Liver (tissue), 9 donors: ENCODE measurements around the gene E2F4. TPM values are rescaled to one million over a fixed set of nuclear protein-coding genes. Genes with fewer than 3 reads are reported as not detected.

ENCODE experiments used
- DNase-seq: peaks from one replicate; pipeline ENCODE4 v3.0.0-alpha.2; 2017; ENCODE audit warnings: low spot score
- H3K27ac ChIP-seq, 2 donors: one replicate each; pipeline ENCODE4 v1.7.0; 2013; ENCODE audit warnings: inconsistent platforms in 2 of 2, low read length in 2 of 2, control low read depth in 1 of 2, low read depth in 1 of 2, mild to moderate bottlenecking in 1 of 2
- H3K27me3 ChIP-seq, 4 donors: one replicate each; pipeline versions ENCODE4 v1.6.1 to v1.7.0; 2013; ENCODE audit warnings: low read length in 3 of 4, inconsistent platforms in 1 of 4, mild to moderate bottlenecking in 1 of 4, moderate library complexity in 1 of 4; ENCODE audit not compliant: control insufficient read depth in 4 of 4, insufficient read depth in 4 of 4
- H3K36me3 ChIP-seq, 4 donors: one replicate each; pipeline versions ENCODE4 v1.6.1 to v1.7.0; 2013; ENCODE audit warnings: low read length in 3 of 4, mild to moderate bottlenecking in 3 of 4, low read depth in 1 of 4, moderate library complexity in 1 of 4; ENCODE audit not compliant: control insufficient read depth in 4 of 4, insufficient read depth in 3 of 4
- H3K4me1 ChIP-seq, 4 donors: one replicate each; pipeline versions ENCODE4 v1.6.1 to v1.7.0; 2013; ENCODE audit warnings: low read length in 3 of 4, mild to moderate bottlenecking in 3 of 4, moderate library complexity in 1 of 4; ENCODE audit not compliant: control insufficient read depth in 4 of 4, insufficient read depth in 4 of 4
- H3K4me3 ChIP-seq, 3 donors: one replicate each; pipeline versions ENCODE4 v1.6.1 to v1.7.0; 2013; ENCODE audit warnings: low read length in 3 of 3, control low read depth in 1 of 3, low read depth in 1 of 3, mild to moderate bottlenecking in 1 of 3
- H3K9ac ChIP-seq, 2 donors: one replicate each; pipeline ENCODE4 v1.7.0; 2013; ENCODE audit warnings: low read length in 2 of 2, mild to moderate bottlenecking in 2 of 2, moderate library complexity in 2 of 2, control low read depth in 1 of 2, low read depth in 1 of 2
- H3K9me3 ChIP-seq, 4 donors: one replicate each; pipeline versions ENCODE4 v1.6.1 to v1.7.0; 2013; ENCODE audit warnings: low read length in 3 of 4; ENCODE audit not compliant: control insufficient read depth in 4 of 4
- EGR1 ChIP-seq, 2 donors: IDR thresholded peaks; 2 replicates each; pipeline ENCODE4 v1.6.1; 2016 to 2018; ENCODE audit warnings: antibody characterized with exemption in 2 of 2, low read depth in 2 of 2
- FOXA1 ChIP-seq: IDR thresholded peaks from 2 replicates; pipeline ENCODE4 v1.6.1; 2016; ENCODE audit warnings: antibody characterized with exemption
- FOXA2 ChIP-seq: IDR thresholded peaks from 2 replicates; pipeline ENCODE4 v1.6.1; 2016; ENCODE audit warnings: antibody characterized with exemption
- JUND ChIP-seq, 2 donors: IDR thresholded peaks; 2 replicates each; pipeline ENCODE4 v1.6.1; 2016; ENCODE audit warnings: antibody characterized with exemption in 2 of 2
- NR2F2 ChIP-seq: IDR thresholded peaks from 2 replicates; pipeline ENCODE4 v1.6.1; 2016; ENCODE audit warnings: antibody characterized with exemption
- RXRA ChIP-seq, 2 donors: IDR thresholded peaks; 2 replicates each; pipeline ENCODE4 v1.6.1; 2017 to 2018; ENCODE audit warnings: antibody characterized with exemption in 2 of 2, mild to moderate bottlenecking in 1 of 2
- TAF1 ChIP-seq: conservative IDR thresholded peaks from 2 replicates; pipeline ENCODE4 v1.6.1; 2016; ENCODE audit warnings: antibody characterized with exemption, mild to moderate bottlenecking
- YY1 ChIP-seq: IDR thresholded peaks from 2 replicates; pipeline ENCODE4 v1.6.1; 2016; ENCODE audit warnings: antibody characterized with exemption, mild to moderate bottlenecking
- WGBS: extraction: QIAGEN DNeasy Blood & Tissue Kit; methylation state at CpG from one replicate; pipeline ENCODE4 v1.1.7; 2013; 5-methylcytosine and 5-hydroxymethylcytosine counted together
- polyA plus RNA-seq, 2 donors: library from polyadenylated mRNA; stranded (reverse) in 1 of 2; unstranded in 1 of 2; fragments of 200-250 nt in 1 of 2; fragments of >200 nt in 1 of 2; fragmentation: Nextera tagmentation in 1 of 2; extraction: Ambion mirVana in 1 of 2; gene quantifications; one replicate each; pipeline versions ENCODE4 v1.2.1 to v1.2.3, GENCODE V29; 2013 to 2015
- total RNA-seq, 2 donors: library from RNA; depleted of rRNA; stranded (reverse); fragments of >200 nt; gene quantifications; one replicate each; pipeline ENCODE4 v1.2.3, GENCODE V29; 2014
- TF ChIP-seq, protein P1 (sequence below): IDR thresholded peaks from 2 replicates; pipeline ENCODE4 v1.6.1; 2016; ENCODE audit warnings: antibody characterized with exemption
- TF ChIP-seq, protein P2 (sequence below): fragments of 150-350 bp; IDR thresholded peaks from 2 replicates; pipeline ENCODE4 v1.5.1; 2017; ENCODE audit warnings: improper control_type of control experiment, low read depth, low read length; ENCODE audit not compliant: missing input control
- TF ChIP-seq, protein P3 (sequence below): IDR thresholded peaks from 2 replicates; pipeline ENCODE4 v1.6.1; 2016; ENCODE audit warnings: antibody characterized with exemption, mild to moderate bottlenecking
- TF ChIP-seq, protein P4 (sequence below): IDR thresholded peaks from 2 replicates; pipeline ENCODE4 v1.6.1; 2016; ENCODE audit warnings: antibody characterized with exemption
- donor health status: healthy.
- donor health status: healthy.
- donor health status: healthy.
- donor health status: healthy.
- donor health status: healthy.

E2F4 gene
- total and polyA plus RNA-seq, 4 donors, result 18.1 to 107 (median 30.0) TPM

DNA sequence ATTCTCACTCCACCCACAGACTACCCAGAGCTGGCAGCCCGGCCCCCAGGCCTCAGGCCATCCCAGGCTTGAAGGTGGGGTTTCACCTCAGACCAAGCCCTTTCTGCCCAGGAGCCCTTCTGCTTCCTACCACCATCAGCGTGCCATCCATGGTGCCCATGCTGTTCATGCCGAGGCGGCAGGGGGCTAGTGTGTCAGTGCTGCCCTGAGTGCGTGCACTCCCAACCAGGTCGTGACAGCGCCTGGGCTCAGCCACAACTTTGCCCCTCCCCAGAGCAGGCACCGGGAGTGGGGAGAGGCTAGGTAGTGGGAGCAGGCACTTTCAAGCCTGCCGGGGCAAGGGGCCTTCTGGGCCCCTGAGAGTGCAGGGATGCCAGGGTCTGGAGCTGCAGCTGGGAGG is 49.6 kb upstream of the E2F4 start:
- no peak for DNase-seq
- H3K4me3 ChIP-seq, result no peak overlapping the region
- H3K9me3 ChIP-seq, result no peaks in the 10 kb centered on the region
- H3K4me1 ChIP-seq, result no peaks in the 10 kb centered on the region
- peaks cover 39 to 96% (median 88%) of the 10 kb centered on the region in 4 donors for H3K36me3 ChIP-seq
- no peak overlapping the region for H3K27ac ChIP-seq
- WGBS, result 95% methylated on average over 9 of the region's 9 CpGs
- TF ChIP-seq, protein P1, sequence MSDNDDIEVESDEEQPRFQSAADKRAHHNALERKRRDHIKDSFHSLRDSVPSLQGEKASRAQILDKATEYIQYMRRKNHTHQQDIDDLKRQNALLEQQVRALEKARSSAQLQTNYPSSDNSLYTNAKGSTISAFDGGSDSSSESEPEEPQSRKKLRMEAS, result no peak
- TF ChIP-seq, protein P2, sequence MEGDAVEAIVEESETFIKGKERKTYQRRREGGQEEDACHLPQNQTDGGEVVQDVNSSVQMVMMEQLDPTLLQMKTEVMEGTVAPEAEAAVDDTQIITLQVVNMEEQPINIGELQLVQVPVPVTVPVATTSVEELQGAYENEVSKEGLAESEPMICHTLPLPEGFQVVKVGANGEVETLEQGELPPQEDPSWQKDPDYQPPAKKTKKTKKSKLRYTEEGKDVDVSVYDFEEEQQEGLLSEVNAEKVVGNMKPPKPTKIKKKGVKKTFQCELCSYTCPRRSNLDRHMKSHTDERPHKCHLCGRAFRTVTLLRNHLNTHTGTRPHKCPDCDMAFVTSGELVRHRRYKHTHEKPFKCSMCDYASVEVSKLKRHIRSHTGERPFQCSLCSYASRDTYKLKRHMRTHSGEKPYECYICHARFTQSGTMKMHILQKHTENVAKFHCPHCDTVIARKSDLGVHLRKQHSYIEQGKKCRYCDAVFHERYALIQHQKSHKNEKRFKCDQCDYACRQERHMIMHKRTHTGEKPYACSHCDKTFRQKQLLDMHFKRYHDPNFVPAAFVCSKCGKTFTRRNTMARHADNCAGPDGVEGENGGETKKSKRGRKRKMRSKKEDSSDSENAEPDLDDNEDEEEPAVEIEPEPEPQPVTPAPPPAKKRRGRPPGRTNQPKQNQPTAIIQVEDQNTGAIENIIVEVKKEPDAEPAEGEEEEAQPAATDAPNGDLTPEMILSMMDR, result no peak
- TF ChIP-seq FOXA1 (no peak), JUND (IDR thresholded peaks at IDR 0.05) (no peak), YY1 (no peak), RXRA (IDR thresholded peaks at IDR 0.05) (no peak), EGR1 (IDR thresholded peaks at IDR 0.05; ENCODE audit: low read depth in 2 of 2) (no peak), FOXA2 (no peak), NR2F2 (no peak), TAF1 (no peak)
- TF ChIP-seq, protein P3, sequence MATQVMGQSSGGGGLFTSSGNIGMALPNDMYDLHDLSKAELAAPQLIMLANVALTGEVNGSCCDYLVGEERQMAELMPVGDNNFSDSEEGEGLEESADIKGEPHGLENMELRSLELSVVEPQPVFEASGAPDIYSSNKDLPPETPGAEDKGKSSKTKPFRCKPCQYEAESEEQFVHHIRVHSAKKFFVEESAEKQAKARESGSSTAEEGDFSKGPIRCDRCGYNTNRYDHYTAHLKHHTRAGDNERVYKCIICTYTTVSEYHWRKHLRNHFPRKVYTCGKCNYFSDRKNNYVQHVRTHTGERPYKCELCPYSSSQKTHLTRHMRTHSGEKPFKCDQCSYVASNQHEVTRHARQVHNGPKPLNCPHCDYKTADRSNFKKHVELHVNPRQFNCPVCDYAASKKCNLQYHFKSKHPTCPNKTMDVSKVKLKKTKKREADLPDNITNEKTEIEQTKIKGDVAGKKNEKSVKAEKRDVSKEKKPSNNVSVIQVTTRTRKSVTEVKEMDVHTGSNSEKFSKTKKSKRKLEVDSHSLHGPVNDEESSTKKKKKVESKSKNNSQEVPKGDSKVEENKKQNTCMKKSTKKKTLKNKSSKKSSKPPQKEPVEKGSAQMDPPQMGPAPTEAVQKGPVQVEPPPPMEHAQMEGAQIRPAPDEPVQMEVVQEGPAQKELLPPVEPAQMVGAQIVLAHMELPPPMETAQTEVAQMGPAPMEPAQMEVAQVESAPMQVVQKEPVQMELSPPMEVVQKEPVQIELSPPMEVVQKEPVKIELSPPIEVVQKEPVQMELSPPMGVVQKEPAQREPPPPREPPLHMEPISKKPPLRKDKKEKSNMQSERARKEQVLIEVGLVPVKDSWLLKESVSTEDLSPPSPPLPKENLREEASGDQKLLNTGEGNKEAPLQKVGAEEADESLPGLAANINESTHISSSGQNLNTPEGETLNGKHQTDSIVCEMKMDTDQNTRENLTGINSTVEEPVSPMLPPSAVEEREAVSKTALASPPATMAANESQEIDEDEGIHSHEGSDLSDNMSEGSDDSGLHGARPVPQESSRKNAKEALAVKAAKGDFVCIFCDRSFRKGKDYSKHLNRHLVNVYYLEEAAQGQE, result no peak
- TF ChIP-seq, protein P4, sequence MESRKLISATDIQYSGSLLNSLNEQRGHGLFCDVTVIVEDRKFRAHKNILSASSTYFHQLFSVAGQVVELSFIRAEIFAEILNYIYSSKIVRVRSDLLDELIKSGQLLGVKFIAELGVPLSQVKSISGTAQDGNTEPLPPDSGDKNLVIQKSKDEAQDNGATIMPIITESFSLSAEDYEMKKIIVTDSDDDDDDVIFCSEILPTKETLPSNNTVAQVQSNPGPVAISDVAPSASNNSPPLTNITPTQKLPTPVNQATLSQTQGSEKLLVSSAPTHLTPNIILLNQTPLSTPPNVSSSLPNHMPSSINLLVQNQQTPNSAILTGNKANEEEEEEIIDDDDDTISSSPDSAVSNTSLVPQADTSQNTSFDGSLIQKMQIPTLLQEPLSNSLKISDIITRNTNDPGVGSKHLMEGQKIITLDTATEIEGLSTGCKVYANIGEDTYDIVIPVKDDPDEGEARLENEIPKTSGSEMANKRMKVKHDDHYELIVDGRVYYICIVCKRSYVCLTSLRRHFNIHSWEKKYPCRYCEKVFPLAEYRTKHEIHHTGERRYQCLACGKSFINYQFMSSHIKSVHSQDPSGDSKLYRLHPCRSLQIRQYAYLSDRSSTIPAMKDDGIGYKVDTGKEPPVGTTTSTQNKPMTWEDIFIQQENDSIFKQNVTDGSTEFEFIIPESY, result no peak
- H3K9ac ChIP-seq, result no peak overlapping the region
- no peaks in the 10 kb centered on the region for H3K27me3 ChIP-seq

DNA sequence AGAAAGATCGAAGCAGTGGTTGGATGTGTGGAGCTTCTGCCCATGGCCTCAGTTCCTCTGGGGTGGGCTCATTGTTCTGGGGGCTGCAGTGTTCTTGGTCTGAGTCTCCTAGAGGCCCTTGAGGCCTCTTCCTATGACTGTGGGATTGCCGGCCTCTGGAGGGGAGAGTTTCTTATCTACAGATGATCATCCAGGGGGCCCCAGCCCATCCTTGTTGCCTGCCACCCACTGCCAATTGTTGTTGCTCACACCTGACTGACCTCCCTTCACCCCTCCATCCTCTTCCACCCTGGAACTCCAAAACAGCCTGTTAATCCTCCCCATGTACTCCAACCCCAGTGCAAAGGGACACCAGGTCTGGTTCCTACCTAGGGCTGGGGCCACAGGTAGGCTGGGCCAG is 47.0 kb upstream of the E2F4 start:
- peaks cover 0 to 2% (median 0%) of the 10 kb centered on the region in 4 donors for H3K4me1 ChIP-seq
- H3K36me3 ChIP-seq, result peaks cover 40 to 85% (median 76%) of the 10 kb centered on the region in 4 donors
- 96% methylated on average over 2 of the region's 2 CpGs for WGBS
- H3K27me3 ChIP-seq, result no peaks in the 10 kb centered on the region
- no peak overlapping the region for H3K27ac ChIP-seq
- no peaks in the 10 kb centered on the region for H3K9me3 ChIP-seq
- no peak for TF ChIP-seq RXRA (IDR thresholded peaks at IDR 0.05)
- TF ChIP-seq, protein P2, result no peak
- H3K4me3 ChIP-seq, result no peak overlapping the region
- H3K9ac ChIP-seq, result no peak overlapping the region
- no peak for DNase-seq
